Measurements from ENCODE around the gene SPEG.

Gene SPEG

DNA sequence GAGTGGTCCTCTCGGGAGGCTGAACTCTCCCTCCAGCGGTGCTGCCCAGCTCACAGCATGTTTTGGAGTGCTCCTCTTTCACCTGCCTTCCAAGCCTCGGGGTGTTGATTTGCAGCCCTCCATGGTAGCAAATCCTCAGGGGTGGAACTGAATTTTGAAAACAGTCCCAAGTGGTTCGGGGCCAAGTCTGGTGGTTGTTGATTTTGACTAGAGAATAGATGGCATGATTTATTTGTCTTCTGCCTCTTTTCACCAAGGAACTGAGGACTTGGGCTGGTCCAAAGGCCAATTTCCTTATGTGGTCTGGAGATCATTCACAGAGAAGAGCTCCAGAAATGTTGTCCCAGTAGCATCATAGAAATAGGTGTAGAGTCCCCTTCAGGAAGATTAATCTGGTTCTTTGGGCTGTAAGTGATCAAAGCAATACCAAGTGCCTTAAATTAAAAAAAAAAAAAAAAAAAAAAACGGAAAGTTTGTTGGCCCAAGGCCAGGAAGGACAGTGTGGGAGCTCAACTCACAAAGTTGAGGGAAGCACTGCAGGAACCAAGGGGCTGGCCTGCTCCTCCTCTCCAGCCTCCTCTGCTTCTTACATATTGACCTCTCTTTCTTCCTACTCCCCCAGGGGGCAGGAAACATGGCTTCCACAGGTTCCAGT lies 18.9 kb upstream of the SPEG start:
- no peak overlapping the region for H3K27ac ChIP-seq (ENCODE audit: insufficient read depth, low read length, poor library complexity, severe bottlenecking)
- H3K4me3 ChIP-seq (ENCODE audit: insufficient read depth, low read depth, low read length, poor library complexity, severe bottlenecking), result no peak overlapping the region
- H3K9me3 ChIP-seq (ENCODE audit: control insufficient read depth, low read length), result no peaks in the 10 kb centered on the region
- no peak for DNase-seq
- H3K4me1 ChIP-seq (ENCODE audit: control insufficient read depth, insufficient read depth, low read length, poor library complexity, severe bottlenecking), result no peaks in the 10 kb centered on the region
- peaks cover 16% of the 10 kb centered on the region for H3K27me3 ChIP-seq (replicated peaks; ENCODE audit: control insufficient read depth, insufficient read depth, low read length, poor library complexity, severe bottlenecking)
- no peaks in the 10 kb centered on the region for H3K36me3 ChIP-seq (ENCODE audit: control insufficient read depth, insufficient read depth, low read length)

GRCh38 chr2:219416235-219416602 lies 18.4 kb upstream of the SPEG start:
- no peaks in the 10 kb centered on the region for H3K36me3 ChIP-seq (ENCODE audit: control insufficient read depth, insufficient read depth, low read length)
- H3K9me3 ChIP-seq (ENCODE audit: control insufficient read depth, low read length), result no peaks in the 10 kb centered on the region
- H3K4me3 ChIP-seq (ENCODE audit: insufficient read depth, low read depth, low read length, poor library complexity, severe bottlenecking), result no peak overlapping the region
- H3K27ac ChIP-seq (ENCODE audit: insufficient read depth, low read length, poor library complexity, severe bottlenecking), result no peak overlapping the region
- peaks cover 16% of the 10 kb centered on the region for H3K27me3 ChIP-seq (replicated peaks; ENCODE audit: control insufficient read depth, insufficient read depth, low read length, poor library complexity, severe bottlenecking)
- H3K4me1 ChIP-seq (ENCODE audit: control insufficient read depth, insufficient read depth, low read length, poor library complexity, severe bottlenecking), result no peaks in the 10 kb centered on the region
- DNase-seq, result no peak

DNA sequence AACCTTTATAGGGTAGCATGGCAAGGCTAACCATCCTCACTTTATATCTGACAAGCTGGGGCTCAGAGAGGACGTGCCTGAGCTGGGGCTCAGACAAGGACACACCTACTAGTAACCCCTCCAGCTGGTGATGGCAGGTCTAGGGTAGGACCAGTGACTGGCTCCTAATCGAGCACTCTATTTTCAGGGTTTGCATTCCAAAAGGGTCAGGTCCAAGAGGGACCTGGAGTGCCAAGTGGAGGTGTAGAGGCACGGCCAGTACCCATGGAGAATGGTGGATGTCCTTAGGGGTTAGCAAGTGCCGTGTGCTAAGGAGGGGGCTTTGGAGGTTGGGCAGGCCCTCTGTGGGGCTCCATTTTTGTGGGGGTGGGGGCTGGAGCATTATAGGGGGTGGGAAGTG lies 17.7 kb upstream of the SPEG start:
- Histone ChIP-seq H3K36me3 (ENCODE audit: control insufficient read depth, insufficient read depth, low read length) (no peaks in the 10 kb centered on the region), H3K27ac (ENCODE audit: insufficient read depth, low read length, poor library complexity, severe bottlenecking) (no peak overlapping the region), H3K9me3 (ENCODE audit: control insufficient read depth, low read length) (no peaks in the 10 kb centered on the region), H3K27me3 (replicated peaks; ENCODE audit: control insufficient read depth, insufficient read depth, low read length, poor library complexity, severe bottlenecking) (peaks cover 16% of the 10 kb centered on the region), H3K4me3 (ENCODE audit: insufficient read depth, low read depth, low read length, poor library complexity, severe bottlenecking) (no peak overlapping the region), H3K4me1 (ENCODE audit: control insufficient read depth, insufficient read depth, low read length, poor library complexity, severe bottlenecking) (no peaks in the 10 kb centered on the region)
- no peak for DNase-seq

DNA sequence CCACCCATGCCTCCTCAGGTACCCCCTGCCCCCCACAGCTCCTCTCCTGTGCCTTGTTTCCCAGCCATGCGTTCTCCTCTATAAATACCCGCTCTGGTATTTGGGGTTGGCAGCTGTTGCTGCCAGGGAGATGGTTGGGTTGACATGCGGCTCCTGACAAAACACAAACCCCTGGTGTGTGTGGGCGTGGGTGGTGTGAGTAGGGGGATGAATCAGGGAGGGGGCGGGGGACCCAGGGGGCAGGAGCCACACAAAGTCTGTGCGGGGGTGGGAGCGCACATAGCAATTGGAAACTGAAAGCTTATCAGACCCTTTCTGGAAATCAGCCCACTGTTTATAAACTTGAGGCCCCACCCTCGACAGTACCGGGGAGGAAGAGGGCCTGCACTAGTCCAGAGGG lies 17.3 kb upstream of the SPEG start:
- Histone ChIP-seq H3K27me3 (replicated peaks; ENCODE audit: control insufficient read depth, insufficient read depth, low read length, poor library complexity, severe bottlenecking) (peaks cover 16% of the 10 kb centered on the region), H3K4me1 (ENCODE audit: control insufficient read depth, insufficient read depth, low read length, poor library complexity, severe bottlenecking) (no peaks in the 10 kb centered on the region), H3K36me3 (ENCODE audit: control insufficient read depth, insufficient read depth, low read length) (no peaks in the 10 kb centered on the region), H3K9me3 (ENCODE audit: control insufficient read depth, low read length) (no peaks in the 10 kb centered on the region), H3K27ac (ENCODE audit: insufficient read depth, low read length, poor library complexity, severe bottlenecking) (no peak overlapping the region), H3K4me3 (ENCODE audit: insufficient read depth, low read depth, low read length, poor library complexity, severe bottlenecking) (no peak overlapping the region)
- no peak for DNase-seq

DNA sequence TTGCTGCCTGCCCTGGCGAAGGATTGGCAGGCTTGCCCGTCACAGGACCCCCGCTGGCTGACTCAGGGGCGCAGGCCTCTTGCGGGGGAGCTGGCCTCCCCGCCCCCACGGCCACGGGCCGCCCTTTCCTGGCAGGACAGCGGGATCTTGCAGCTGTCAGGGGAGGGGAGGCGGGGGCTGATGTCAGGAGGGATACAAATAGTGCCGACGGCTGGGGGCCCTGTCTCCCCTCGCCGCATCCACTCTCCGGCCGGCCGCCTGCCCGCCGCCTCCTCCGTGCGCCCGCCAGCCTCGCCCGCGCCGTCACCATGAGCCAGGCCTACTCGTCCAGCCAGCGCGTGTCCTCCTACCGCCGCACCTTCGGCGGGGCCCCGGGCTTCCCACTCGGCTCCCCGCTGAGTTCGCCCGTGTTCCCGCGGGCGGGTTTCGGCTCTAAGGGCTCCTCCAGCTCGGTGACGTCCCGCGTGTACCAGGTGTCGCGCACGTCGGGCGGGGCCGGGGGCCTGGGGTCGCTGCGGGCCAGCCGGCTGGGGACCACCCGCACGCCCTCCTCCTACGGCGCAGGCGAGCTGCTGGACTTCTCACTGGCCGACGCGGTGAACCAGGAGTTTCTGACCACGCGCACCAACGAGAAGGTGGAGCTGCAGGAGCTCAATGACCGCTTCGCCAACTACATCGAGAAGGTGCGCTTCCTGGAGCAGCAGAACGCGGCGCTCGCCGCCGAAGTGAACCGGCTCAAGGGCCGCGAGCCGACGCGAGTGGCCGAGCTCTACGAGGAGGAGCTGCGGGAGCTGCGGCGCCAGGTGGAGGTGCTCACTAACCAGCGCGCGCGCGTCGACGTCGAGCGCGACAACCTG lies 16.3 kb upstream of the SPEG start, which contains the start of gene DES:
TSS of gene DES (plus strand) at position 223 of the 857 bp plus-strand sequence. CDS start at position 309, 86 bp downstream.
- Histone ChIP-seq H3K9me3 (ENCODE audit: control insufficient read depth, low read length) (no peaks in the 10 kb centered on the region), H3K4me1 (ENCODE audit: control insufficient read depth, insufficient read depth, low read length, poor library complexity, severe bottlenecking) (no peaks in the 10 kb centered on the region), H3K27me3 (replicated peaks; ENCODE audit: control insufficient read depth, insufficient read depth, low read length, poor library complexity, severe bottlenecking) (peaks cover 16% of the 10 kb centered on the region), H3K27ac (ENCODE audit: insufficient read depth, low read length, poor library complexity, severe bottlenecking) (no peak within 1 kb of the TSS), H3K36me3 (ENCODE audit: control insufficient read depth, insufficient read depth, low read length) (no peaks in the 10 kb centered on the region), H3K4me3 (ENCODE audit: insufficient read depth, low read depth, low read length, poor library complexity, severe bottlenecking) (no peak within 1 kb of the TSS)
- DNase-seq, result no peak

GRCh38 chr2:219419012-219419324 lies 15.7 kb upstream of the SPEG start:
- no peak for DNase-seq
- no peaks in the 10 kb centered on the region for H3K4me1 ChIP-seq (ENCODE audit: control insufficient read depth, insufficient read depth, low read length, poor library complexity, severe bottlenecking)
- H3K9me3 ChIP-seq (ENCODE audit: control insufficient read depth, low read length), result no peaks in the 10 kb centered on the region
- H3K27me3 ChIP-seq (replicated peaks; ENCODE audit: control insufficient read depth, insufficient read depth, low read length, poor library complexity, severe bottlenecking), result peaks cover 16% of the 10 kb centered on the region
- no peak overlapping the region for H3K4me3 ChIP-seq (ENCODE audit: insufficient read depth, low read depth, low read length, poor library complexity, severe bottlenecking)
- H3K36me3 ChIP-seq (ENCODE audit: control insufficient read depth, insufficient read depth, low read length), result no peaks in the 10 kb centered on the region
- no peak overlapping the region for H3K27ac ChIP-seq (ENCODE audit: insufficient read depth, low read length, poor library complexity, severe bottlenecking)

GRCh38 chr2:219419331-219420197 lies 15.1 kb upstream of the SPEG start:
- no peaks in the 10 kb centered on the region for H3K4me1 ChIP-seq (ENCODE audit: control insufficient read depth, insufficient read depth, low read length, poor library complexity, severe bottlenecking)
- H3K9me3 ChIP-seq (ENCODE audit: control insufficient read depth, low read length), result no peaks in the 10 kb centered on the region
- peaks cover 16% of the 10 kb centered on the region for H3K27me3 ChIP-seq (replicated peaks; ENCODE audit: control insufficient read depth, insufficient read depth, low read length, poor library complexity, severe bottlenecking)
- no peak overlapping the region for H3K27ac ChIP-seq (ENCODE audit: insufficient read depth, low read length, poor library complexity, severe bottlenecking)
- DNase-seq, result no peak
- H3K36me3 ChIP-seq (ENCODE audit: control insufficient read depth, insufficient read depth, low read length), result no peaks in the 10 kb centered on the region
- H3K4me3 ChIP-seq (ENCODE audit: insufficient read depth, low read depth, low read length, poor library complexity, severe bottlenecking), result no peak overlapping the region

- Histone ChIP-seq H3K36me3 (ENCODE audit: control insufficient read depth, insufficient read depth, low read length) (no peaks in the 10 kb centered on the region), H3K4me3 (ENCODE audit: insufficient read depth, low read depth, low read length, poor library complexity, severe bottlenecking) (no peak overlapping the region), H3K27me3 (replicated peaks; ENCODE audit: control insufficient read depth, insufficient read depth, low read length, poor library complexity, severe bottlenecking) (peaks cover 16% of the 10 kb centered on the region), H3K9me3 (ENCODE audit: control insufficient read depth, low read length) (no peaks in the 10 kb centered on the region), H3K27ac (ENCODE audit: insufficient read depth, low read length, poor library complexity, severe bottlenecking) (no peak overlapping the region), H3K4me1 (ENCODE audit: control insufficient read depth, insufficient read depth, low read length, poor library complexity, severe bottlenecking) (no peaks in the 10 kb centered on the region)
- no peak for DNase-seq
Measured at GRCh38 chr2:219420687-219421086, 14.0 kb upstream of the SPEG start.

DNA sequence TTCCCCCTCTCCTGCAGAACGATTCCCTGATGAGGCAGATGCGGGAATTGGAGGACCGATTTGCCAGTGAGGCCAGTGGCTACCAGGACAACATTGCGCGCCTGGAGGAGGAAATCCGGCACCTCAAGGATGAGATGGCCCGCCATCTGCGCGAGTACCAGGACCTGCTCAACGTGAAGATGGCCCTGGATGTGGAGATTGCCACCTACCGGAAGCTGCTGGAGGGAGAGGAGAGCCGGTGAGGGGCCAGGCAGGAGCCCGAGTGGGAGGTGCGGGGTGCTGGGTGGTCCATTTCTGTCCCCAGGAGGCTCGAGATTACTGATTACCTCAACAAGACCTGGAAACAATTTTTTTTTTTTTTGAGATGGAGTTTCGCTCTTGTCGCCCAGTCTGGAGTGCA lies 13.3 kb upstream of the SPEG start:
- peaks cover 16% of the 10 kb centered on the region for H3K27me3 ChIP-seq (replicated peaks; ENCODE audit: control insufficient read depth, insufficient read depth, low read length, poor library complexity, severe bottlenecking)
- no peaks in the 10 kb centered on the region for H3K9me3 ChIP-seq (ENCODE audit: control insufficient read depth, low read length)
- no peaks in the 10 kb centered on the region for H3K36me3 ChIP-seq (ENCODE audit: control insufficient read depth, insufficient read depth, low read length)
- H3K27ac ChIP-seq (ENCODE audit: insufficient read depth, low read length, poor library complexity, severe bottlenecking), result no peak overlapping the region
- no peak overlapping the region for H3K4me3 ChIP-seq (ENCODE audit: insufficient read depth, low read depth, low read length, poor library complexity, severe bottlenecking)
- no peaks in the 10 kb centered on the region for H3K4me1 ChIP-seq (ENCODE audit: control insufficient read depth, insufficient read depth, low read length, poor library complexity, severe bottlenecking)
- no peak for DNase-seq
